Measurements from ENCODE around the gene MRPL38. TPM values are rescaled to one million over a fixed set of nuclear protein-coding genes. Genes with fewer than 3 reads are reported as not detected.
"Not testable (repeated sequence)": the region's sequence is repeated elsewhere in the genome, so short reads cannot be mapped to it uniquely, and the experiment has no call there.

The MRPL38 gene
- total RNA-seq, 1 experiment from 2014 or later = 92.3 TPM

DNA sequence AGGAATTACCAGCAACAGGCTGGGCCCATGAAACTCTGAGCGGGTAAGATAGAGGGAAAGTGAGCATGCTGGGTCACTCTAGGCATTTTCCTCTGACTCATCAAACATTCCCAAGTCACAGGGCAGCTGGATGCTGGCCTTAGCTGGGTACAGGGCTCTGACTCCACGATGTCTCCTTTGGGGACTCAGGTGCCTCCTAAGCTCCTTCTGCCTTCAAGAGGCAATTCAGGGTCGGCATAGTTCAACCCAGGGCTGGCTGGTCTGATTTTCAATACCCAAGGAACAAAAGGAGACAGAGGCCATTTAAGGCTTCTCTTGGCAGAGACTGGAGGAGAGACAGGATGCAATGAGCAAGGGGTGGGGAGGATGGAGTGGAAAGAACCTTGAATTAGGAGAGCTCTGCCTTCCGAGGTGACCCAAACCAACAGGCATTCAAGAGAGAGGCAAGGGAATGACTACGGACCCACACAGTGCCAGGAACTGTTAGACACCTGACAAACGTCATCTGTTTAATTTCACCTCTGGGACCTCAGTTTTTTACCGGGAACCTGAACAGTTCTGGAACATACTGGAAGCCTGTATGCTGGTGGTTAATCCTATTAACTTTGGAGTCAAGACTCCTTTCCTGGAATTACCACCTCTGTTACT, 50.5 kb downstream of the MRPL38 start:
- DNase-seq (ENCODE audit: low spot score) = peak; percentile 71

DNA sequence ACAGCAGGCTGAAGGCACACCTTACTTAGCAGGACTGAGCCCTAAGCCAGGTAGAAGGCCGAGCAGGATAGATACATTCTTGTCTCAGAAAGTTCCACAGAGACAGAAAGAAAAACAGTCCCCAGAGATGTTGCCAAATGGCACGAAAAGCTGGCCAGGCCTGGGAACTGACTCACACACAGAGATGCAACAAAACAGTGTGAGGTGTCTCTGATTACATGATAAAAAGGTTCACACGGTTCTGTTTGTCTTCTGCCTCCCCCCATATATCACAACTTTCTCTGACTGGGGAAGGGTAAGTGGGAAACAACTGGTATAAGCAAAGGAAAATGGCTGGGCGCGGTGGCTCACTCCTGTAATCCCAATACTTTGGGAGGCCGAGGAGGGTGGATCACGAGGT, 51.3 kb downstream of the MRPL38 start:
- DNase-seq (ENCODE audit: low spot score) = no peak

DNA sequence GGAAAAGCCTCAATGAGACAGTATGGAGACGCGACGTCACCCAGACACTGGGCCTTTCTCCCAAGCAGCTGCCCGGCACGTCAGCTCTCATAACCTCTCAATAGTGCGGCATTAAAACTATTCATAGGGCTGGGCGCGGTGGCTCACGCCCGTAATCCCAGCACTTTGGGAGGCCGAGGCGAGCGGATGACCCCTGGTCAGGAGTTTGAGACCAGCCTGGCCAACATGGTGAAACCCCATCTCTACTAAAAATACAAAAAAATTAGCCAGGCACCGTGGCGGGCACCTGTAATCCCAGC, 53.0 kb downstream of the MRPL38 start:
- not testable (repeated sequence) for DNase-seq (ENCODE audit: low spot score)

DNA sequence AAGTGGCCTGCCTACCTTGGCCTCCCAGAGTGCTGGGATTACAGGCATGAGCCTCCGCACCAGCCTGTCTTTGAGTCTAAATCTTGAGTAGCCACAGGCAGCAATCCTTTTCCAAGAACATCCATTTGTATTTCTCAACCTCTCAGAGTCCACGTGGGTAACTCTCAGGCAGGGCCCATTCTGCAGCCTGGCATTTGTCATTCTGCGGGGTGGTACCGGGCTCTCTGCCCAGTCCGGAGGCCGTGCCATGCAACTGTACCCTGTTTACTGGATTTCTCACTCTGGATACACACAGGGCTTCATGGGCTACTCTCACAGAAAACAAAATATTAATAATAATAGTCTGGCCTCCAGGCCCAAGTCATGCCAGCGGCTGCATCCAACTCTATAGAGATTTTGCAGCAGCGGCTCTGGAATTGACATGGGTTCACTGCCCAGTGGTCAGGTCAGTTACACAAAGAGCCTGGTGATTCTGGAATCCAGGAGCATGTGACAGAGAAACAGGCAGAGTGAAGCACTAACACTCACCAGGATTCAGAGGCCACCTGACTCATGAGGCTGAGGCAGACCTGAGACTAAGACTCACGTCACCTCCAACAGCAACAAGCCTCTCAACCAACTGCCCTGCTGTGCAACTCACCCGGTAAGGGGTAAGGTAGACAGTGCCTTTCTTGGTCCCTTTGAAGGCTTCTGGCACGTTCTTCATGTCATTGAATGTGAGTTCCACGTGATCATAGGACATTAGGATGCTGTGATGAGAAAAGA, 53.6 kb downstream of the MRPL38 start:
- no peak for DNase-seq (ENCODE audit: low spot score)

DNA sequence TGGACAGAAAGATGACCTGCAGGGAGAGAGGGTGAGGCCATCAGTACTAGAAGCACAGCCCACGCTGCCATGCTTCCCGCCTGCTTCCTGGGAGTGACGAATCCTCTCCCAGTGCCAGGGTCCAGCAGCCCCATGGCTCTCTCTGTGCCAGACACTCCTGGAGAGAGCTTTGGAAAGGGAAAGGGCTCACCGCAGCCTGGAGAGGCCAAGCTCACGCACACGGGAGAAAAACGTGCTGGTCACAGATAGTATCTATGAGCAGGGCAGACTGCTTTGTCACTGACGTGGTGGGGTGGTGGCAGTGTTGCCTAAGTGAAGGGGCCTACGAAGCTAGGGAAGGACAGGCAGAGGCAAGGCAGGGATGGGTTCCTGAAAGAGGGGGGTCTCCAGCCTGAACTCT, 55.0 kb downstream of the MRPL38 start:
- no peak for DNase-seq (ENCODE audit: low spot score)

DNA sequence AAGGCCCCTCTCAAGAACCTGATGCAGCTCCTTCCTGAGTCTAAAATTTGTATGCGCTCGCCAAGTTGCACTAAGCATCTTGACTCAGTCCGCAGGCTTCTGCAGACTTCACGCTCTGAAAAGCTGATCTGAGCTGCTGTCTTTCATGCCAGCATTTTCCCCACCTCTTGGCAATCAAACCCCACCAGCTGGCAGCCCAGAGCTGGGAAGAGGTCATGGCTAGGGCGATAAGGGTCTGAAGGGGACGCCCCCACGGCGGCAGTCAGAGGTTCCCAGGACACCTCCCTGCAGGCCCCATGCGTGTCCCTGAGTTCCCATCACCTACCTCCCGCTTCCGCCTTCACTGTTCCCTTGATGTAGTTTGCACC, 55.4 kb downstream of the MRPL38 start:
- DNase-seq (ENCODE audit: low spot score) = no peak

Other genes starting within 250 kb of the MRPL38 start
- 56.7 and 64.6 TPM in 2 replicates for gene RECQL5, start 237.7 kb downstream of the MRPL38 start, total RNA-seq (2014; rRNA removed; shearing (Covaris generic))
- 53.8 and 56.1 TPM in 2 replicates for gene SAP30BP, start 237.5 kb downstream of the MRPL38 start, total RNA-seq (2014; rRNA removed; shearing (Covaris generic))
- 224 and 281 TPM in 2 replicates for gene ITGB4, start 183.4 kb downstream of the MRPL38 start, total RNA-seq (2014; rRNA removed; shearing (Covaris generic))
- 40.8 and 41.8 TPM in 2 replicates for gene GALK1, start 139.7 kb downstream of the MRPL38 start, total RNA-seq (2014; rRNA removed; shearing (Covaris generic))
- 23.6 and 24.9 TPM in 2 replicates for gene UNK, start 120.1 kb downstream of the MRPL38 start, total RNA-seq (2014; rRNA removed; shearing (Covaris generic))
- 37.5 and 43.5 TPM in 2 replicates for gene UNC13D, start 60.5 kb downstream of the MRPL38 start, total RNA-seq (2014; rRNA removed; shearing (Covaris generic))
- 26.8 and 30.9 TPM in 2 replicates for gene WBP2, start 49.5 kb downstream of the MRPL38 start, total RNA-seq (2014; rRNA removed; shearing (Covaris generic))
- gene TRIM47, start 26.3 kb downstream of the MRPL38 start, total RNA-seq (2014; rRNA removed; shearing (Covaris generic)) = 65.7 and 69.5 TPM in 2 replicates
- 20.2 and 29.2 TPM in 2 replicates for gene TRIM65, start 7.9 kb downstream of the MRPL38 start, total RNA-seq (2014; rRNA removed; shearing (Covaris generic))
- gene FBF1, start 36.2 kb upstream of the MRPL38 start, total RNA-seq (2014; rRNA removed; shearing (Covaris generic)) = 7.4 and 13.1 TPM in 2 replicates
- 32.1 and 46.5 TPM in 2 replicates for gene ACOX1, start 74.3 kb upstream of the MRPL38 start, total RNA-seq (2014; rRNA removed; shearing (Covaris generic))
- gene TEN1, start 74.4 kb upstream of the MRPL38 start, total RNA-seq (2014; rRNA removed; shearing (Covaris generic)) = 48.6 and 56.2 TPM in 2 replicates
- 9.5 and 11.5 TPM in 2 replicates for gene CDK3, start 96.0 kb upstream of the MRPL38 start, total RNA-seq (2014; rRNA removed; shearing (Covaris generic))
- gene EVPL, start 122.4 kb upstream of the MRPL38 start, total RNA-seq (2014; rRNA removed; shearing (Covaris generic)) = 40.1 and 42.1 TPM in 2 replicates
- gene SRP68, start 167.6 kb upstream of the MRPL38 start, total RNA-seq (2014; rRNA removed; shearing (Covaris generic)) = 21.3 and 23.9 TPM in 2 replicates
- 1.1 and 2.1 TPM in 2 replicates for gene GALR2, start 169.9 kb upstream of the MRPL38 start, total RNA-seq (2014; rRNA removed; shearing (Covaris generic))
- gene ZACN, start 174.3 kb upstream of the MRPL38 start, total RNA-seq (2014; rRNA removed; shearing (Covaris generic)) = not detected in 2 replicates
- gene EXOC7, start 198.9 kb upstream of the MRPL38 start, total RNA-seq (2014; rRNA removed; shearing (Covaris generic)) = 97.6 and 99.4 TPM in 2 replicates
- 2.0 and 3.4 TPM in 2 replicates for gene FOXJ1, start 236.4 kb upstream of the MRPL38 start, total RNA-seq (2014; rRNA removed; shearing (Covaris generic))